GM18505 (cell line): Measurements from ENCODE around the gene ANKLE1.

Experiments used
- ATAC-seq: cut with Tn5 transposase; IDR thresholded peaks from one replicate; pipeline ENCODE4 v1.9.1; 2021; ENCODE audit not compliant: unreplicated experiment
- POLR2A ChIP-seq: IDR thresholded peaks from 4 replicates; pipeline ENCODE4 v1.6.1; 2011; ENCODE audit warnings: borderline replicate concordance; ENCODE audit not compliant: insufficient read depth, insufficient read length; ENCODE audit errors: extremely low read depth

ANKLE1 gene

GRCh38 chr19:17281391-17282304 is at the start of gene ANKLE1:
Gene ANKLE1, plus strand, starts transcription at chr19:17281901. Its CDS starts 20 bp downstream, at chr19:17281921.
- peak; percentile 57 for TF ChIP-seq POLR2A
- no peak for ATAC-seq

- no peak for TF ChIP-seq POLR2A
- ATAC-seq, result no peak
Observed at GRCh38 chr19:17232258-17232657, 49.4 kb upstream of the ANKLE1 start.

- peak; percentile 53 for ATAC-seq
Observed at GRCh38 chr19:17234911-17235299, 46.8 kb upstream of the ANKLE1 start.

GRCh38 chr19:17235300-17235970 is 46.3 kb upstream of the ANKLE1 start:
- ATAC-seq, result peak; percentile 71
- no peak for TF ChIP-seq POLR2A

More at GRCh38 chr19:17234911-17235299, 46.8 kb upstream of the ANKLE1 start:
- TF ChIP-seq POLR2A, result no peak

GRCh38 chr19:17235971-17236777 is 45.5 kb upstream of the ANKLE1 start:
- TF ChIP-seq POLR2A, result peak; percentile 40
- peak; percentile 19 for ATAC-seq

GRCh38 chr19:17236811-17237543 is 44.7 kb upstream of the ANKLE1 start:
- TF ChIP-seq POLR2A, result no peak
- ATAC-seq, result no peak

- ATAC-seq, result no peak
- TF ChIP-seq POLR2A, result no peak
Observed at GRCh38 chr19:17237747-17238706, 43.7 kb upstream of the ANKLE1 start.

- TF ChIP-seq POLR2A, result no peak
- no peak for ATAC-seq
Observed at GRCh38 chr19:17240062-17240752, 41.5 kb upstream of the ANKLE1 start.

GRCh38 chr19:17240826-17241399 is 40.8 kb upstream of the ANKLE1 start:
- no peak for ATAC-seq
- TF ChIP-seq POLR2A, result no peak

GRCh38 chr19:17242431-17243208 is 39.1 kb upstream of the ANKLE1 start:
- no peak for TF ChIP-seq POLR2A
- no peak for ATAC-seq
